HG03521 (cell line): Measurements from ENCODE around the gene ATP2A1.
"Not testable (repeated sequence)": the region's sequence is repeated elsewhere in the genome, so short reads cannot be mapped to it uniquely, and the experiment has no call there.

Experiments used
- ATAC-seq: cut with Tn5 transposase; IDR thresholded peaks from one replicate; pipeline ENCODE4 v1.9.1; 2021; ENCODE audit warnings: mild to moderate bottlenecking, moderate library complexity; ENCODE audit not compliant: unreplicated experiment

Gene ATP2A1

DNA sequence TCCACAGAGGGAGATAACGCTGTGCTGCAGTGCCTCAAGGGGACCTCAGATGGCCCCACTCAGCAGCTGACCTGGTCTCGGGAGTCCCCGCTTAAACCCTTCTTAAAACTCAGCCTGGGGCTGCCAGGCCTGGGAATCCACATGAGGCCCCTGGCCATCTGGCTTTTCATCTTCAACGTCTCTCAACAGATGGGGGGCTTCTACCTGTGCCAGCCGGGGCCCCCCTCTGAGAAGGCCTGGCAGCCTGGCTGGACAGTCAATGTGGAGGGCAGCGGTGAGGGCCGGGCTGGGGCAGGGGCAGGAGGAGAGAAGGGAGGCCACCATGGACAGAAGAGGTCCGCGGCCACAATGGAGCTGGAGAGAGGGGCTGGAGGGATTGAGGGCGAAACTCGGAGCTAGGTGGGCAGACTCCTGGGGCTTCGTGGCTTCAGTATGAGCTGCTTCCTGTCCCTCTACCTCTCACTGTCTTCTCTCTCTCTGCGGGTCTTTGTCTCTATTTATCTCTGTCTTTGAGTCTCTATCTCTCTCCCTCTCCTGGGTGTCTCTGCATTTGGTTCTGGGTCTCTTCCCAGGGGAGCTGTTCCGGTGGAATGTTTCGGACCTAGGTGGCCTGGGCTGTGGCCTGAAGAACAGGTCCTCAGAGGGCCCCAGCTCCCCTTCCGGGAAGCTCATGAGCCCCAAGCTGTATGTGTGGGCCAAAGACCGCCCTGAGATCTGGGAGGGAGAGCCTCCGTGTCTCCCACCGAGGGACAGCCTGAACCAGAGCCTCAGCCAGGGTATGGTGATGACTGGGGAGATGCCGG lies 54.3 kb downstream of the ATP2A1 start:
- no peak for ATAC-seq

DNA sequence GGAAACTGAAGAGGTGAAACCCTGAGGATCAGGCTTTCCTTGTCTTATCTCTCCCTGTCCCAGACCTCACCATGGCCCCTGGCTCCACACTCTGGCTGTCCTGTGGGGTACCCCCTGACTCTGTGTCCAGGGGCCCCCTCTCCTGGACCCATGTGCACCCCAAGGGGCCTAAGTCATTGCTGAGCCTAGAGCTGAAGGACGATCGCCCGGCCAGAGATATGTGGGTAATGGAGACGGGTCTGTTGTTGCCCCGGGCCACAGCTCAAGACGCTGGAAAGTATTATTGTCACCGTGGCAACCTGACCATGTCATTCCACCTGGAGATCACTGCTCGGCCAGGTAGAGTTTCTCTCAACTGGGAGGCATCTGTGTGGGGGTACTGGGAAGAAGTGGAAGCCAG lies 54.9 kb downstream of the ATP2A1 start:
- no peak for ATAC-seq

DNA sequence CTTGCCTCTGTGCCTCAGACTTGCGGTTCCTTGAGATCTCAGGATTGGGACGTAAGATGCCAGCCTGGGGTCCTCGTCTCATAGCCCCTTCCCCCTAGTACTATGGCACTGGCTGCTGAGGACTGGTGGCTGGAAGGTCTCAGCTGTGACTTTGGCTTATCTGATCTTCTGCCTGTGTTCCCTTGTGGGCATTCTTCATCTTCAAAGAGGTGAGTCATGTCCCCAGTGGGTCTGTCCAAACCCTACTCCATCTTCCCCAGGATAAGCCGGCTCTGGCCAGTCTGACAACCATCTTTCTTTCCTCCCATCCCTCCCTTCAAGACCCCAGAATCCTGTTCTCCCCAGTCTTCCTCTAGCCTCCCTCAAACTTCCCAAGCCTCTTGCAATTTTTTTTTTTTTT lies 57.1 kb downstream of the ATP2A1 start:
- ATAC-seq = no peak

DNA sequence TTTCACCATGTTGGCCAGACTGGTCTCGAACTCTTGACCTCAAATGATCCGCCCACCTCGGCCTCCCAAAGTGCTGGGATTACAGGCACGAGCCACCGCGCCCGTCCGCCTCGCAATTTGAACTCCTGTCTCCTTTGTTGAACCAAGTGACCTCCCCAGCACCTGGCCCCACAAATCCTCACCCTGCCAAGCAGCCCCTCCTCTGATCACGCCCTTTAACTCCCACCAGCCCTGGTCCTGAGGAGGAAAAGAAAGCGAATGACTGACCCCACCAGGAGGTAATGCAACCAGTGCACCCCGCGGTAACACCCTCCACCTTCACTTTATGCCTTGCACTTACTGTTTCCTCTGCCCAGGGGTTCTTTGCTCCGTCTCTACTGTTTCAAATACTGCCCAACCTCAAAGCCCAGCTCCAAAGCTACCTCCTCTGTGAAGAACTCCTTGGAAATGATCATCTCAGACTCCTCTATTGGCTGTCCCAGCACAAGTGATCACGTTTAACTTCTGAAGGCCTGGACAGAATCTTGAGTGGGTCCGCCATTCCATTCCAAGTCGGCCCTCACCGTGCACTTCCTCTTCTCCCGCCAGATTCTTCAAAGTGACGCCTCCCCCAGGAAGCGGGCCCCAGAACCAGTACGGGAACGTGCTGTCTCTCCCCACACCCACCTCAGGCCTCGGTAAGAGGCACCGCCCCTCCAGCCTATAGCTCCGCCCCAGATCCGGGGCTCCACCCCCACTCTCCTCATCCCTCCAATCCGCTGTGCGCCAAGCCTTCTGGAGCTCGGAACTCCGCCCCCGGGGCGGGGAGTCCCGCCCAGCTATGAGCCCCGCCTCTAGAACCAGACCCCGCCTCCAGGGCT lies 57.9 kb downstream of the ATP2A1 start:
- peak; percentile 69 for ATAC-seq

DNA sequence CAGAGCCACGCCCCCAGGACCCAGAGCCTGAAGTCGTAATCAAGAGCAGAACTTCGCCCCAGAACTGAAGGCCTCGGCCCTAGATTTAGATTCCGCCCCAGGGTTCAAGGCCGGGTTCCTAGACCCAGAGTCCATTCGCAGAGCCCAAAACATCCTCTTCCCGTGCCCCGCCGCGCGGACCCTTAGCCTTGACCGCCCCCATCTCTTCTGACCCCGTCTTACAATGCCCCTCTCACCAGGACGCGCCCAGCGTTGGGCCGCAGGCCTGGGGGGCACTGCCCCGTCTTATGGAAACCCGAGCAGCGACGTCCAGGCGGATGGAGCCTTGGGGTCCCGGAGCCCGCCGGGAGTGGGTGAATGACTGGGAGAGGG lies 58.5 kb downstream of the ATP2A1 start:
- no peak for ATAC-seq

DNA sequence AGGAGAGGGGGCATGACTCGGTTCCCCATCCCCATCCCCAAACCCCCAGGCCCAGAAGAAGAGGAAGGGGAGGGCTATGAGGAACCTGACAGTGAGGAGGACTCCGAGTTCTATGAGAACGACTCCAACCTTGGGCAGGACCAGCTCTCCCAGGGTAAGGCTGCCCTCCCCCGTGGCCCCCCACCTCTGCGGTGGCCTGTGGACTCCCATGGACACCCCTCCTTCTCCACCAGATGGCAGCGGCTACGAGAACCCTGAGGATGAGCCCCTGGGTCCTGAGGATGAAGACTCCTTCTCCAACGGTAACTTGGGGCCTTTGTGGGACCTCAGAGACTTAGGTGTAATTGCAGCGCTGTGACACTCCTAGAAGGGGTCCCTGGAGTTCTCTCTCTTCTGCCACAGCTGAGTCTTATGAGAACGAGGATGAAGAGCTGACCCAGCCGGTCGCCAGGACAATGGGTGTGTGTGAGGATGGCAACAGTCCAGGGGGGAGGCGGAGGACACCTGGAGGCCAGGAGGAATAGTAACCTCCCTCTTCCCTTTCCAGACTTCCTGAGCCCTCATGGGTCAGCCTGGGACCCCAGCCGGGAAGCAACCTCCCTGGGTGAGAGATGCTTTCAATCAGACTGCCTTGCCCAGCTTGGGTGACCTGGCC lies 59.1 kb downstream of the ATP2A1 start:
- ATAC-seq = no peak

DNA sequence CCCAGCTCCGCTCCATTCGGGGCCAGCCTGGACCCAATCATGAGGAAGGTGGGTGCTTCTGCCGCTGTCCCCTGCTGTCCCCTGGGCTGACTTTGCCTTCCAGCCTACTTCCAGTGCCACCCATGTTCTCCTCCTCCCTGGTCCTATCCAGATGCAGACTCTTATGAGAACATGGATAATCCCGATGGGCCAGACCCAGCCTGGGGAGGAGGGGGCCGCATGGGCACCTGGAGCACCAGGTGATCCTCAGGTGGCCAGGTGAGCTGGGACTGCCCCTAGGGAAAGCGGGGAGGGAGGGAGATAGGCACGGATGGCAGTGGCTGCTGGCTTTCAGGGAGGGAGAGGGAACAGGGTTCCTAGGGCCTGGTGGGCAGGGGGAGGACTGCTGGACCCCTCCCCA lies 60.4 kb downstream of the ATP2A1 start:
- ATAC-seq = no peak

DNA sequence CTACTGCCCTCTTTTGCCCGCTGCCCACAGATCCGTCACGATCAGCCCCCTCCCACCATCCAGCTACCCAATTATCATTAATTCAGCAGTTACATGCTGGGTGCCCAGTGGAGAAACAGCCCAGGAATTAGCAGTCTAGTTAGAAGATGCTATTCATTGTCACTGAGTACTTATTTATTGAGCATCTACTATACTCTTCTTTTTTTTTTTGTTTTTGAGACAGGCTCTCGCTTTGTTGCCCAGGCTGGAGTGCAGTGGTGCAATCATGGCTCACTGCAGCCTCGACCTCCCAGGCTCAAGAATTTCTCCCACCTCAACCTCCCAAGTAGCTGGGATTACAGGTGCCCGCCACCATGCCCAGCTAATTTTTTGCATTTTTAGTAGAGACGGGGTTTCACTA lies 61.5 kb downstream of the ATP2A1 start:
- not testable (repeated sequence) for ATAC-seq

DNA sequence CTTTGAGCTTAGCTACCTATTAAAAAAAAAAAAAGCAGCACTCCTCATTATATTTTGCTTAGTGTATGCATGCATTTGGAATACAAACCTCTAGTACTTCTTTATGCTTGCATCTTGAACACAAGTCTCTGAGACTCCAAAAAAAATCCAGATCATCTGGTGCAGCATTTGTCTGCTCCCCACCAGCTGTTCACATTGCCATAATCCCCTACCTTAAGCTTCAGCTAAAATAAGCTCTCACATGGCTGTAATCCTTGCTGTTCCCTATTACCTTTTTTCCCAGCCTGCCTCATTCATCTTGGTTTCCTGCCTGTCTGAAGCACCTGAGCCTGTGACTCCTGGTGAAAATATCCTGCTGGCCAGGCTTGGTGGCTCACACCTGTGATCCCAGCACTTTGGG lies 65.0 kb downstream of the ATP2A1 start:
- no peak for ATAC-seq

DNA sequence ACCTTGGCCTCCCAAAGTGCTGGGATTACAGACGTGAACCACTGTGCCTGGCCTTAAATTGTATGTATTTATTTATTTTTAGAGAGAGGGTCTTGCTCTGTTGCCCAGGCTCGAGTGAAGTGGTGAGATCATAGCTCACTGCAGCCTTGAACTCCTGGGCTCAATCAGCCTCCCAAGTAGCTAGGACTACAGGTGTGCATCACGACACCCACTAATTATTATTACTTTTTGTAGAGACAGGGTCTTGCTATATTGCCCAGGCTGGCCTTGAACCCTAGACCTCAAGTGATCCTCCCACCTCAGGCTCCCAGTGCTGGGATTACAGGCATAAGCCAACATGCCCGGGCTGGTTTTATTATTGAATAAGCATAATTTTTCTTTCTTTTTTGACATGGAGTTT lies 68.4 kb downstream of the ATP2A1 start:
- ATAC-seq = no peak

DNA sequence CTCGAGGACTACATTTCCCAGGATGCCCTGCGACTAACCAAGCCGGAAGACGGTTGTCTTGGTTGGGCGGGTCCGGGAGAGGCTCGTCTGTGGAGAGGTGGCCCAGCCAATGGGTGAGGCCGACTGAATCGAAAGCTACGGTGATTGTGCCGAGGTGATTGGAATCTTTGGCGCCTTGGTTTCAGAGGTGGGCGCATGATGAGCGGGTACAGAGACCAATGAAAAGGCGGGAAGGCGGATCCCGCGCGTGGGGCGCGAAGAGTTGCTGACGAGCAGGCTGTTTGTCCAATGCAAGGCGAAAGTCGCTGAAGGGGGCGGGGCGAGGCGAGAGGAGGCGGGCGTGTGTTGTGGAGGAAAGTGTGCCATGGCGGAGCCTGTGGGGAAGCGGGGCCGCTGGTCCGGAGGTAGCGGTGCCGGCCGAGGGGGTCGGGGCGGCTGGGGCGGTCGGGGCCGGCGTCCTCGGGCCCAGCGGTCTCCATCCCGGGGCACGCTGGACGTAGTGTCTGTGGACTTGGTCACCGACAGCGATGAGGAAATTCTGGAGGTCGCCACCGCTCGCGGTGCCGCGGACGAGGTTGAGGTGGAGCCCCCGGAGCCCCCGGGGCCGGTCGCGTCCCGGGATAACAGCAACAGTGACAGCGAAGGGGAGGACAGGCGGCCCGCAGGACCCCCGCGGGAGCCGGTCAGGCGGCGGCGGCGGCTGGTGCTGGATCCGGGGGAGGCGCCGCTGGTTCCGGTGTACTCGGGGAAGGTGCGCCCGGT lies 72.5 kb downstream of the ATP2A1 start, which contains the start of gene NFATC2IP:
NFATC2IP (plus strand) TSS at position 290 of the 762 bp plus-strand sequence; CDS start at position 365, 75 bp downstream.
- ATAC-seq = peak; percentile 91

DNA sequence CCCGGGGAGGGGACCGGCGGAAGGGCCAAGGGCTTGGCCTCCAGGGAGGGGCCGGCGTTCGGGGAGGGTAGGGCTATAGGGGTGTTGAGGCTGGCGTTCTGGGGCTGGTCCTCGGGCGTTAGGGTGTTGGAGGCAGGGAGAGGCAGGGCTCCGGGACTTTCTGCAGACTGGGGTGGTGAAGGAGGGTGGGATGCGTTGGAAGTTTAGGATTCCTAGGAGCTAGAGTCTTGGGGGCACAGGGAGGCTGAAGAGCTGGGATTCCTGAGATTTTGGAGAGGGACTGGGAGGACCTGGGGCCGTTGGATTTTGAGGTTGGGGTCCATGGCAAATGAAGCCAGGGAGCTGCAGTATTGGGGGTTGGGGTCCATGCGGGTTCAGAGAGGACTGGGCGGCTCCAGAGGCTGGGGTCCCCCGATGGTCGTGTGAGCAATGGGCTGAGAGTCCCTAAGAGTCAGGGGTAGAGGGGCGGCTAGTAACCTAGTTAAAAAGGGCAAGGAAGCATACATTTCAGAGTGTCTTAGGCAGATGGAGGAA lies 73.2 kb downstream of the ATP2A1 start:
- no peak for ATAC-seq
